Neural cell (in vitro differentiated cells): ENCODE measurements around the gene LPA. TPM values are rescaled to one million over a fixed set of nuclear protein-coding genes. Genes with fewer than 3 reads are reported as not detected.

Experiments used
- H2AFZ ChIP-seq: fragments of 200-600, 300-800 bp; sonication (generic), shearing (Covaris generic); 2 replicates; pipeline ENCODE4 v1.6.0; 2014; ENCODE audit warnings: low read depth, mild to moderate bottlenecking, antibody characterized with exemption, low read length, moderate library complexity
- H3F3A ChIP-seq: fragments of 200-600 bp; shearing (Covaris generic); 2 replicates; pipeline ENCODE4 v1.6.1; 2016; ENCODE audit warnings: mild to moderate bottlenecking, moderate library complexity, mixed read lengths, antibody characterized with exemption, low read length; ENCODE audit not compliant: insufficient read depth, poor library complexity, severe bottlenecking
- H3K27ac ChIP-seq: fragments of 200-600, 300-800 bp; sonication (generic), shearing (Covaris generic); 2 replicates; pipeline ENCODE4 v1.5.1; 2014; ENCODE audit warnings: mild to moderate bottlenecking, low read length, moderate library complexity
- H3K27me3 ChIP-seq: fragments of 300-800, 200-600 bp; sonication (generic), shearing (Covaris generic); 2 replicates; pipeline ENCODE4 v1.6.0; 2014; ENCODE audit warnings: mild to moderate bottlenecking, low read depth, low read length, moderate library complexity; ENCODE audit not compliant: insufficient read depth
- H3K36me3 ChIP-seq: fragments of 300-800, 200-600 bp; sonication (generic), shearing (Covaris generic); 2 replicates; pipeline ENCODE4 v1.5.1; 2014; ENCODE audit warnings: mild to moderate bottlenecking, antibody characterized with exemption, low read length, moderate library complexity; ENCODE audit not compliant: insufficient read depth
- H3K4me2 ChIP-seq: fragments of 300-800, 200-600 bp; sonication (generic), shearing (Covaris generic); 2 replicates; pipeline ENCODE4 v1.6.0; 2014; ENCODE audit warnings: mild to moderate bottlenecking, low read length
- H3K4me3 ChIP-seq: fragments of 300-800, 200-600 bp; sonication (generic), shearing (Covaris generic); 2 replicates; pipeline ENCODE4 v1.5.1; 2014; ENCODE audit warnings: mild to moderate bottlenecking, low read length, moderate library complexity
- H3K79me2 ChIP-seq: fragments of 200-600 bp; shearing (Covaris generic); replicated peaks from 2 replicates; pipeline ENCODE4 v1.6.0; 2014; ENCODE audit warnings: mild to moderate bottlenecking, low read length, moderate library complexity; ENCODE audit not compliant: insufficient read depth
- H3K9ac ChIP-seq: fragments of 300-800, 200-600 bp; sonication (generic), shearing (Covaris generic); 2 replicates; pipeline ENCODE4 v1.6.1; 2016; ENCODE audit warnings: mild to moderate bottlenecking, low read length, mixed read lengths
- H3K9me2 ChIP-seq: fragments of 200-600 bp; shearing (Covaris generic); 2 replicates; pipeline ENCODE4 v1.6.1; 2016; ENCODE audit warnings: mild to moderate bottlenecking, low read length, mixed read lengths; ENCODE audit not compliant: insufficient read depth
- H3K9me3 ChIP-seq: fragments of 200-600, 300-800 bp; sonication (generic), shearing (Covaris generic); 2 replicates; pipeline ENCODE4 v1.6.1; 2016; ENCODE audit warnings: mild to moderate bottlenecking, mixed run types, low read length, moderate library complexity, mixed read lengths
- H4K20me1 ChIP-seq: fragments of 200-600 bp; shearing (Covaris generic); 2 replicates; pipeline ENCODE4 v1.6.1; 2016; ENCODE audit warnings: mild to moderate bottlenecking, mixed run types; ENCODE audit not compliant: insufficient read depth
- CTCF ChIP-seq: fragments of 450-650 bp; IDR thresholded peaks from 2 replicates; pipeline ENCODE4 v1.5.1; 2014; ENCODE audit warnings: antibody characterized with exemption, mild to moderate bottlenecking, moderate library complexity; ENCODE audit not compliant: poor library complexity, severe bottlenecking
- EP300 ChIP-seq: fragments of 450-650 bp; conservative IDR thresholded peaks from 2 replicates; pipeline ENCODE4 v1.6.1; 2014; ENCODE audit warnings: antibody characterized with exemption, mild to moderate bottlenecking, moderate library complexity; ENCODE audit not compliant: poor library complexity, severe bottlenecking
- EZH2 ChIP-seq: fragments of 200-600, 300-800 bp; shearing (Covaris generic), sonication (generic); IDR thresholded peaks from 2 replicates; pipeline ENCODE4 v1.6.1; 2014; ENCODE audit warnings: antibody characterized with exemption, low read length, borderline replicate concordance, mild to moderate bottlenecking; ENCODE audit not compliant: insufficient read depth, poor library complexity, severe bottlenecking
- MXI1 ChIP-seq: fragments of 450-650 bp; conservative IDR thresholded peaks from 2 replicates; pipeline ENCODE4 v1.6.1; 2014; ENCODE audit warnings: antibody characterized with exemption, mild to moderate bottlenecking; ENCODE audit not compliant: poor library complexity, severe bottlenecking
- POLR2AphosphoS5 ChIP-seq: IDR thresholded peaks from 2 replicates; pipeline ENCODE4 v1.6.1; 2012
- RAD21 ChIP-seq: fragments of 450-650 bp; conservative IDR thresholded peaks from 2 replicates; pipeline ENCODE4 v1.6.1; 2014; ENCODE audit warnings: antibody characterized with exemption, mild to moderate bottlenecking, moderate library complexity
- REST ChIP-seq: IDR thresholded peaks from 2 replicates; pipeline ENCODE4 v1.6.1; 2012; ENCODE audit warnings: borderline replicate concordance
- SMC3 ChIP-seq: fragments of 450-650 bp; conservative IDR thresholded peaks from 2 replicates; pipeline ENCODE4 v1.6.1; 2014; ENCODE audit warnings: antibody characterized with exemption, mild to moderate bottlenecking, moderate library complexity; ENCODE audit not compliant: poor library complexity
- TAF1 ChIP-seq: IDR thresholded peaks from 2 replicates; pipeline ENCODE4 v1.6.1; 2012; ENCODE audit warnings: low read depth
- polyA plus RNA-seq: library from polyadenylated mRNA; depleted of rRNA; stranded (reverse); fragments of >200 nt; gene quantifications from 2 replicates; pipeline ENCODE4 v1.2.3, GENCODE V29; 2014

LPA gene
- polyA plus RNA-seq, 1 donor from 2014 or later = not detected

GRCh38 chr6:160523223-160523622 lies 140.9 kb downstream of the LPA start:
- no peak overlapping the region for H3K4me2 ChIP-seq
- H3K9ac ChIP-seq = no peak overlapping the region
- no peaks in the 10 kb centered on the region for H3K27me3 ChIP-seq
- no peaks in the 10 kb centered on the region for H3K9me3 ChIP-seq
- no peaks in the 10 kb centered on the region for H3K36me3 ChIP-seq
- no peaks in the 10 kb centered on the region for H3K79me2 ChIP-seq
- no peaks in the 10 kb centered on the region for H4K20me1 ChIP-seq
- no peak for TF ChIP-seq TAF1
- no peak for TF ChIP-seq POLR2AphosphoS5
- no peak for TF ChIP-seq RAD21
- no peak for TF ChIP-seq EP300
- no peak for TF ChIP-seq EZH2
- no peak for TF ChIP-seq CTCF
- no peak for TF ChIP-seq REST
- TF ChIP-seq SMC3 = no peak
- no peak for TF ChIP-seq MXI1
- no peak overlapping the region for H3K27ac ChIP-seq
- no peak overlapping the region for H2AFZ ChIP-seq
- H3K9me2 ChIP-seq = no peaks in the 10 kb centered on the region
- H3K4me3 ChIP-seq = no peak overlapping the region
- H3F3A ChIP-seq = no peaks in the 10 kb centered on the region

- peak overlapping the region; percentile 60 for H2AFZ ChIP-seq
- H3K9me2 ChIP-seq = no peaks in the 10 kb centered on the region
- H4K20me1 ChIP-seq = no peaks in the 10 kb centered on the region
- H3K79me2 ChIP-seq = no peaks in the 10 kb centered on the region
- no peaks in the 10 kb centered on the region for H3K36me3 ChIP-seq
- peak overlapping the region; percentile 74 for H3K9ac ChIP-seq
- peak overlapping the region; percentile 86 for H3K4me2 ChIP-seq
- H3K4me3 ChIP-seq = peak overlapping the region; percentile 74
- H3F3A ChIP-seq = no peaks in the 10 kb centered on the region
- no peaks in the 10 kb centered on the region for H3K9me3 ChIP-seq
- peak overlapping the region; percentile 64 for H3K27ac ChIP-seq
- H3K27me3 ChIP-seq = no peaks in the 10 kb centered on the region
- TF ChIP-seq MXI1 = peak; percentile 67
- no peak for TF ChIP-seq EZH2
- TF ChIP-seq TAF1 = no peak
- TF ChIP-seq POLR2AphosphoS5 = peak; percentile 39
- peak; percentile 84 for TF ChIP-seq RAD21
- peak; percentile 85 for TF ChIP-seq SMC3
- no peak for TF ChIP-seq EP300
- TF ChIP-seq CTCF = peak; percentile 98
- no peak for TF ChIP-seq REST
These were observed 143.8 kb downstream of the LPA start for GRCh38 chr6:160520043-160520904.
